HepG2 (cell line): Measurements from ENCODE around the gene CMIP. TPM values are rescaled to one million over a fixed set of nuclear protein-coding genes. Genes with fewer than 3 reads are reported as not detected.
"Not testable (repeated sequence)": the region's sequence is repeated elsewhere in the genome, so short reads cannot be mapped to it uniquely, and the experiment has no call there.

Experiments used
- ATAC-seq: fragments of 200-7000 bp; cut with Tn5 transposase; 3 replicates; pipeline ENCODE4 v1.9.1; 2020; ENCODE audit warnings: mild to moderate bottlenecking, moderate library complexity
- BruUV-seq: library from RNA; stranded (reverse); fragments of 400-500 nt; replicated peaks from 2 replicates; lab custom pipeline; 2021; lab: Mats Ljungman, UMichigan
- CTCF ChIA-PET: fragments of 300-600 bp; formaldehyde crosslinking; extraction: SDS; loops from one replicate; lab custom pipeline; 2021; ENCODE audit warnings: low total read pairs, inconsistent platforms, low intra/inter-chr PET ratio; lab: Yijun Ruan, JAX
- POLR2A ChIA-PET: fragments of 350-600 bp; sonication (Branson Sonifier 250); formaldehyde crosslinking; loops from one replicate; lab custom pipeline; 2020; ENCODE audit warnings: antibody characterized with exemption, inconsistent platforms; lab: Yijun Ruan, JAX
- DNase-seq: peaks from one replicate; pipeline ENCODE4 v3.0.0-alpha.2; 2015; ENCODE audit warnings: low spot score
- FAIRE-seq: peaks from 3 replicates; lab custom pipeline; 2011; peaks lifted over from hg19 to GRCh38; lab: Jason Lieb, UNC
- H2AFZ ChIP-seq: one replicate; pipeline ENCODE4 v1.6.1; 2011; ENCODE audit warnings: low read length, inconsistent platforms
- H3K27ac ChIP-seq: fragments of 300-600 bp; 3 replicates; pipeline ENCODE4 v1.8.0; 2011; ENCODE audit warnings: mixed run types, mild to moderate bottlenecking, mixed read lengths, low read length, inconsistent platforms; ENCODE audit not compliant: insufficient read depth; ENCODE audit errors: extremely low read length
- H3K27me3 ChIP-seq, 2 experiments: fragments of 200-600 bp in 1 of 2; 2 replicates in 1 of 2; 3 replicates in 1 of 2; pipeline versions ENCODE4 v1.6.0 to v1.8.0; 2011; ENCODE audit warnings: low read length in 2 of 2, mild to moderate bottlenecking in 2 of 2, moderate library complexity in 2 of 2, inconsistent platforms in 1 of 2; ENCODE audit not compliant: insufficient read depth in 2 of 2, control insufficient read depth in 1 of 2
- H3K36me3 ChIP-seq, 2 experiments: fragments of 200-600 bp in 1 of 2; replicated peaks in 1 of 2; 2 replicates in 1 of 2; 3 replicates in 1 of 2; pipeline versions ENCODE4 v1.5.1 to v1.8.0; 2011; ENCODE audit warnings: low read length in 2 of 2, inconsistent platforms in 1 of 2; ENCODE audit not compliant: insufficient read depth in 2 of 2, control insufficient read depth in 1 of 2
- H3K4me1 ChIP-seq: 2 replicates; pipeline ENCODE4 v1.5.1; 2012; ENCODE audit warnings: low read length, inconsistent platforms; ENCODE audit not compliant: insufficient read depth
- H3K4me2 ChIP-seq: 2 replicates; pipeline ENCODE4 v1.6.0; 2011; ENCODE audit warnings: low read depth, low read length, inconsistent platforms
- H3K4me3 ChIP-seq, 3 experiments: fragments of 200-600 bp in 1 of 3; sonication (generic), shearing (Covaris generic) in 1 of 3; replicated peaks in 1 of 3; 2 replicates each; pipeline ENCODE4 v1.5.1; 2011 to 2016; ENCODE audit warnings: low read length in 3 of 3, inconsistent platforms in 2 of 3, low read depth in 2 of 3, mild to moderate bottlenecking in 2 of 3, control low read depth in 1 of 3, mixed read lengths in 1 of 3; ENCODE audit not compliant: insufficient read depth in 1 of 3
- H3K79me2 ChIP-seq: one replicate; pipeline ENCODE4 v1.6.1; 2011; ENCODE audit warnings: low read length, inconsistent platforms; ENCODE audit not compliant: insufficient read depth
- H3K9ac ChIP-seq: 2 replicates; pipeline ENCODE4 v1.6.0; 2011; ENCODE audit warnings: mild to moderate bottlenecking, low read depth, low read length, inconsistent platforms; ENCODE audit not compliant: insufficient read depth
- H3K9me3 ChIP-seq: 2 replicates; pipeline ENCODE4 v1.5.1; 2012; ENCODE audit warnings: mild to moderate bottlenecking, low read length
- H4K20me1 ChIP-seq: 2 replicates; pipeline ENCODE4 v1.6.0; 2011; ENCODE audit warnings: inconsistent platforms, mild to moderate bottlenecking, low read length, moderate library complexity; ENCODE audit not compliant: insufficient read depth
- NR2C2 ChIP-seq: sonication (generic); formaldehyde crosslinking; IDR thresholded peaks from 2 replicates; pipeline ENCODE4 v1.4.0; 2020; ENCODE audit warnings: missing genetic modification reagents, mild to moderate bottlenecking, moderate library complexity, borderline replicate concordance
- SOX5 ChIP-seq: IDR thresholded peaks from 2 replicates; pipeline ENCODE4 v1.6.1; 2016; ENCODE audit warnings: borderline replicate concordance
- WGBS: methylation state at CpG from one replicate; pipeline ENCODE4 v1.1.6; 2017; ENCODE audit warnings: low lambda C conversion rate; 5-methylcytosine and 5-hydroxymethylcytosine counted together
- in situ Hi-C: cut with HindIII; loops from 2 replicates; pipeline ENCODE4 v1.10.0; 2017; ENCODE audit warnings: low pct_unique_long_range_greater_than_20kb; ENCODE audit not compliant: extremely low pct_ligation_motif_present
- intact Hi-C: fragments of 100-400 bp; cut with micrococcal nuclease; formaldehyde crosslinking; loops from one replicate; pipeline ENCODE4 v1.10.0; 2022; ENCODE audit not compliant: unreplicated experiment
- polyA plus RNA-seq, 8 experiments: library from polyadenylated mRNA; depleted of rRNA in 3 of 8; stranded (reverse) in 7 of 8; unstranded in 1 of 8; fragments of >200 nt; fragmentation: Illumina TruSeq in 4 of 8; extraction: Trizol in 4 of 8; gene quantifications; 2 replicates each; pipeline versions ENCODE4 v1.2.1 to v1.2.3, GENCODE V29; 2011 to 2016; ENCODE audit warnings: low read depth in 4 of 8, missing spikeins in 1 of 8, mixed read lengths in 1 of 8; ENCODE audit not compliant: insufficient read depth in 1 of 8
- total RNA-seq, 5 experiments: library from RNA; depleted of rRNA; stranded (reverse); fragments of >200 nt; fragmentation: Illumina TruSeq; extraction: Trizol; gene quantifications; 2 replicates each; pipeline ENCODE4 v1.2.3, GENCODE V29; 2016; ENCODE audit warnings: low read depth in 1 of 5
- TF ChIP-seq, protein P1 (sequence below): sonication (generic); formaldehyde crosslinking; IDR thresholded peaks from 2 replicates; pipeline ENCODE4 v1.4.0; 2020; ENCODE audit warnings: missing genetic modification reagents, mild to moderate bottlenecking, borderline replicate concordance

Gene CMIP
- total and polyA plus RNA-seq, 2 of the 13 experiments (the other 11 are each of a cell fraction or from before 2014, with no cell fraction given) = 10.9 to 18.1 TPM

DNA sequence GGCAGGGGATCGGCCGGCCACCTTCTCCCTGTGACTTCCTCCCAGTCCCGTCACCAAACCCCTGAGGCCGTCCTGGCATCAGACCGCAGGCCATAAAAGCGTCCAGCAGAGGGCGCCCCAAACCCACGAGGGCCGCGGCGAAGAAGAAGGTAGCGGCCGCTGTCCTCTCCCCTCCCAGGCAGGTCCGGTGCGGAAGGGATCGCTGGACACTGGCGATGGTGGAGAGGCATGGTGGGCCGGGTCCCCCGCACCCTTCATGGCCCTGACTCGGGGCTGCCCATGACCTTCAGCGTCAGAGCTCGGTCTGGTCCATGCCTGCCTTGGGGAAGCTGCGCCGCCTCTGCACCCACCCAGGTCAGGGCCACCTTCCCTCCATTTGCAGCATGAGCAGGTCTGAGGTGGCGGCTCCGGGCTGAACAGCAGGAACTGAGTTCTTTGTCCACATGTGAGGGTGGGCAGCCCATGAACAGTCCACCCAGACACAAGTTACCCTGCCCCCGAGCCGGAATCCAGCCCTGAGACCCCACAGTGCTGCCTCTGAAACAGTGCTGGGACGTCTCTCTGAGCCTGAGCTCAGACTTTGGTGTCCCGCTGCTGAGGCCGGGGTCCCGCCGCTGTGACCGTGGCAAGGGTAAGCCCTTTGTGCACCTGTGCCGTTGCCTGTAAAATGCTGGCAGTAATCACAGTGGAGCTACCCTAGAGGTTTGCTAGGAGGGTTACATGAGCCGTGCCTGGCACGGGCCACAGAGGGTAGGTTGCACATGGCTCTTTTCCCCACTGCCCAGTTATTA lies 40.8 kb upstream of the CMIP start (continued):
- TF ChIP-seq, protein P1, sequence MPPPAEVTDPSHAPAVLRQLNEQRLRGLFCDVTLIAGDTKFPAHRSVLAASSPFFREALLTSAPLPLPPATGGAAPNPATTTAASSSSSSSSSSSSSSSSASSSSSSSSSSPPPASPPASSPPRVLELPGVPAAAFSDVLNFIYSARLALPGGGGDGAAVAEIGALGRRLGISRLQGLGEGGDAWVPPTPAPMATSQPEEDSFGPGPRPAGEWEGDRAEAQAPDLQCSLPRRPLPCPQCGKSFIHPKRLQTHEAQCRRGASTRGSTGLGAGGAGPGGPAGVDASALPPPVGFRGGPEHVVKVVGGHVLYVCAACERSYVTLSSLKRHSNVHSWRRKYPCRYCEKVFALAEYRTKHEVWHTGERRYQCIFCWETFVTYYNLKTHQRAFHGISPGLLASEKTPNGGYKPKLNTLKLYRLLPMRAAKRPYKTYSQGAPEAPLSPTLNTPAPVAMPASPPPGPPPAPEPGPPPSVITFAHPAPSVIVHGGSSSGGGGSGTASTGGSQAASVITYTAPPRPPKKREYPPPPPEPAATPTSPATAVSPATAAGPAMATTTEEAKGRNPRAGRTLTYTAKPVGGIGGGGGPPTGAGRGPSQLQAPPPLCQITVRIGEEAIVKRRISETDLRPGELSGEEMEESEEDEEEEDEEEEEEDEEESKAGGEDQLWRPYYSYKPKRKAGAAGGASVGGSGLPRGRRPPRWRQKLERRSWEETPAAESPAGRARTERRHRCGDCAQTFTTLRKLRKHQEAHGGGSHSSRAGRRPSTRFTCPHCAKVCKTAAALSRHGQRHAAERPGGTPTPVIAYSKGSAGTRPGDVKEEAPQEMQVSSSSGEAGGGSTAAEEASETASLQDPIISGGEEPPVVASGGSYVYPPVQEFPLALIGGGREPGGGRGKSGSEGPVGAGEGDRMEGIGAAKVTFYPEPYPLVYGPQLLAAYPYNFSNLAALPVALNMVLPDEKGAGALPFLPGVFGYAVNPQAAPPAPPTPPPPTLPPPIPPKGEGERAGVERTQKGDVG (CRISPR knock-in tag) = peak; percentile 73; the same call in 1 of the 2 replicates
- TF ChIP-seq NR2C2 (CRISPR knock-in tag) = peak; percentile 46; the same call in 1 of the 2 replicates
- TF ChIP-seq SOX5 (CRISPR knock-in tag) = no peak

DNA sequence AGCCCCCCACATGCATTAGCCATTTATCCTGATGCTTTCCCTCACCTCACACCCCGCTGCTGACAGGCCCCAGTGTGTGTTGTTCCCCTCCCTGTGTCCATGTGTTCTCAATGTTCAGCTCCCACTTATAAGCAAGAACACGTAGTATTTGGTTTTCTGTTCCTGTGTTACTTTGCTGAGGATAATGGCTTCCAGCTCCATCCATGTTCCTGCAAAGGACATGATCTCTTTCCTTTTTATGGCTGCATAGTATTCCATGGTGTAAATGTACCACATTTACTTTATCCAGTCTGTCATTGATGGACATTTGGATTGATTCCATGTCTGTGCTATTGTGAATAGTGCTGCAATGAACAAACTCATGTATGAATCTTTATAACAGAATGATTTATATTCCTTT lies 39.6 kb upstream of the CMIP start:
- H3K9me3 ChIP-seq, ATAC-seq, H2AFZ ChIP-seq, FAIRE-seq, H3K4me3 ChIP-seq, H3K4me2 ChIP-seq, BruUV-seq, H4K20me1 ChIP-seq, H3K9ac ChIP-seq, H3K27ac ChIP-seq, H3K36me3 ChIP-seq, H3K79me2 ChIP-seq, in situ Hi-C loops, H3K27me3 ChIP-seq, DNase-seq: not testable (repeated sequence)
- 89% methylated on average over 2 of the region's 2 CpGs for WGBS
- peaks cover 33% of the 10 kb centered on the region for H3K4me1 ChIP-seq
- ChIA-PET POLR2A (interaction anchor here (1.2 kb wide), 1 partner anchor 52 kb away, joined by 4 read pairs; no protein-coding TSS in a partner anchor), CTCF (interaction anchor here (2.0 to 4.0 kb wide), 2 partner anchors 318 to 333 kb away, joined by 8 to 25 read pairs; no protein-coding TSS in a partner anchor)
- intact Hi-C loops = loop anchor here (2.0 kb wide), 1 partner anchor 26 kb away; no protein-coding TSS in a partner anchor
